Neural progenitor cell (in vitro differentiated cells): ENCODE measurements around the gene ELMO1.
A peak's percentile ranks its signal among the peaks of the same experiment; 100 is the strongest.

Experiments
- EZH2 ChIP-seq: fragments of 200-600 bp; sonication (generic); IDR thresholded peaks from 2 replicates; pipeline ENCODE4 v1.6.1; 2017; ENCODE audit warnings: antibody characterized with exemption, mild to moderate bottlenecking, moderate library complexity
- EZH2phosphoT487 ChIP-seq: fragments of 200-600 bp; sonication (generic); IDR thresholded peaks from 2 replicates; pipeline ENCODE4 v1.6.1; 2017; ENCODE audit warnings: antibody characterized with exemption
- TF ChIP-seq, protein P1 (sequence below): fragments of 200-600 bp; sonication (generic); IDR thresholded peaks from 2 replicates; pipeline ENCODE4 v1.5.1; 2017; ENCODE audit warnings: antibody characterized with exemption, mild to moderate bottlenecking

- TF ChIP-seq, protein P1, sequence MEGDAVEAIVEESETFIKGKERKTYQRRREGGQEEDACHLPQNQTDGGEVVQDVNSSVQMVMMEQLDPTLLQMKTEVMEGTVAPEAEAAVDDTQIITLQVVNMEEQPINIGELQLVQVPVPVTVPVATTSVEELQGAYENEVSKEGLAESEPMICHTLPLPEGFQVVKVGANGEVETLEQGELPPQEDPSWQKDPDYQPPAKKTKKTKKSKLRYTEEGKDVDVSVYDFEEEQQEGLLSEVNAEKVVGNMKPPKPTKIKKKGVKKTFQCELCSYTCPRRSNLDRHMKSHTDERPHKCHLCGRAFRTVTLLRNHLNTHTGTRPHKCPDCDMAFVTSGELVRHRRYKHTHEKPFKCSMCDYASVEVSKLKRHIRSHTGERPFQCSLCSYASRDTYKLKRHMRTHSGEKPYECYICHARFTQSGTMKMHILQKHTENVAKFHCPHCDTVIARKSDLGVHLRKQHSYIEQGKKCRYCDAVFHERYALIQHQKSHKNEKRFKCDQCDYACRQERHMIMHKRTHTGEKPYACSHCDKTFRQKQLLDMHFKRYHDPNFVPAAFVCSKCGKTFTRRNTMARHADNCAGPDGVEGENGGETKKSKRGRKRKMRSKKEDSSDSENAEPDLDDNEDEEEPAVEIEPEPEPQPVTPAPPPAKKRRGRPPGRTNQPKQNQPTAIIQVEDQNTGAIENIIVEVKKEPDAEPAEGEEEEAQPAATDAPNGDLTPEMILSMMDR, result peak; percentile 71
- TF ChIP-seq EZH2phosphoT487 (no peak), EZH2 (no peak)
Measured at GRCh38 chr7:37208528-37208927, 240.1 kb downstream of the ELMO1 start.
